HG03066 (cell line): ENCODE measurements around the gene RNF146.
A peak's percentile ranks its signal among the peaks of the same experiment; 100 is the strongest.
"Not testable (repeated sequence)": the region's sequence is repeated elsewhere in the genome, so short reads cannot be mapped to it uniquely, and the experiment has no call there.

Source experiments
- ATAC-seq: cut with Tn5 transposase; IDR thresholded peaks from one replicate; pipeline ENCODE4 v1.9.1; 2021; ENCODE audit warnings: low read depth; ENCODE audit not compliant: unreplicated experiment

The RNF146 gene

GRCh38 chr6:127266178-127266891, at the start of gene RNF146:
Gene RNF146, plus strand, starts transcription at chr6:127266864. Its CDS starts 13,475 bp downstream, at chr6:127280339.
- peak; percentile 80 for ATAC-seq

- ATAC-seq = no peak
These were observed 46.8 kb upstream of the RNF146 start for GRCh38 chr6:127219869-127220268.

GRCh38 chr6:127221201-127221600, 45.5 kb upstream of the RNF146 start:
- ATAC-seq = no peak

GRCh38 chr6:127222418-127222817, 44.2 kb upstream of the RNF146 start:
- ATAC-seq = no peak

GRCh38 chr6:127225497-127225896, 41.2 kb upstream of the RNF146 start:
- no peak for ATAC-seq

GRCh38 chr6:127233819-127234218, 32.8 kb upstream of the RNF146 start:
- ATAC-seq = not testable (repeated sequence)

GRCh38 chr6:127243501-127243900, 23.2 kb upstream of the RNF146 start:
- ATAC-seq = no peak

- ATAC-seq = no peak
These were observed 19.3 kb upstream of the RNF146 start for GRCh38 chr6:127247114-127248096.

GRCh38 chr6:127249621-127250020, 17.0 kb upstream of the RNF146 start:
- ATAC-seq = no peak

GRCh38 chr6:127255286-127255685, 11.4 kb upstream of the RNF146 start:
- ATAC-seq = no peak

GRCh38 chr6:127262896-127263295, 3.8 kb upstream of the RNF146 start:
- no peak for ATAC-seq

- ATAC-seq = no peak
These were observed 3.2 kb upstream of the RNF146 start for GRCh38 chr6:127263481-127263880.

GRCh38 chr6:127266892-127267645, 405 bp downstream of the RNF146 start:
- ATAC-seq = peak; percentile 68

GRCh38 chr6:127267646-127268625, 1.3 kb downstream of the RNF146 start:
- peak; percentile 3 for ATAC-seq

- ATAC-seq = no peak
These were observed 5.9 kb downstream of the RNF146 start for GRCh38 chr6:127272576-127272975.

- ATAC-seq = no peak
These were observed 6.8 kb downstream of the RNF146 start for GRCh38 chr6:127273499-127273898.

- ATAC-seq = no peak
These were observed 9.7 kb downstream of the RNF146 start for GRCh38 chr6:127276331-127276730.

- ATAC-seq = no peak
These were observed 11.5 kb downstream of the RNF146 start for GRCh38 chr6:127277878-127278843.
